GM19467 (cell line): ENCODE data around the gene ABRAXAS1.

Experiments used
- ATAC-seq: cut with Tn5 transposase; IDR thresholded peaks from one replicate; pipeline ENCODE4 v1.9.1; 2021; ENCODE audit warnings: mild to moderate bottlenecking, moderate library complexity; ENCODE audit not compliant: unreplicated experiment

The ABRAXAS1 gene

GRCh38 chr4:83454686-83455085 lies 30.2 kb downstream of the ABRAXAS1 start:
- ATAC-seq: no peak

GRCh38 chr4:83449009-83449408 lies 35.9 kb downstream of the ABRAXAS1 start:
- no peak for ATAC-seq

DNA sequence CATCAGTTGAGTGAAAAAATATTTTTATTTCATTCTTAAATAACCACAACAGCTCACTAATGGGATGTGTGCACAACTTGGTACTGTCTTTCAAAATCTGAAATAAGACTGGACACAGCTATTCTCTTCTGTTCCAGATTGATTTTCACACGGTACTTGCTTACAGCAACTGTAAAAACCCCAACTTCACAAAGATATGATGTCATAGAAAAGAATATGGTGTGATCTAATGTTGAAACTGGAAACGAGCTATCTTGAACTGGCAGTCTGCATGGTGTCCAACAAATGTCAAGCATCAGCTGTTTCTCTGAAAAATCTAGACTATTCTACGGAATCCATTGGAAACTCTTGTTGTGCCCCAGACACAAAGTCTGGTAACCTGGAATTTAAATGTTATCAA lies 44.0 kb downstream of the ABRAXAS1 start:
- no peak for ATAC-seq

- ATAC-seq: no peak
Observed at GRCh38 chr4:83440148-83440814, 44.6 kb downstream of the ABRAXAS1 start.

DNA sequence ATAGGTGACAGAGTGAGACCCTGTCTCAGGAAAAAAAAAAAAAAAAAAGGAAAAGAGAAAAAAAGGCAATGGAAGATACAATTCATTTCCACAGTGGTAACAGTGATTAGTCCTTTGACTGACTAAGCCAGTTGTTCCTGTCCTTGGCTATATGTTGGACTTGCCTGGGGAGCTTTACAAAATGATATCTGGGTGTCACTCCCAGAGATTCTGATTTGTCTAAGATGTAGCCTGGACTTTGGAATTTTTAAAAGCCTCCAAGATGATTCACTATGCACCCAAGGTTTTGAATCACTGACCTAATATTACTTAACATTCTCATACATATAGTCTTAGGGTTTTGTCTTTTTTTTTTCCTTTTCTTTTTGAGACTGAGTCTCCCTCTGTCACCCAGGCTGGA lies 46.2 kb downstream of the ABRAXAS1 start:
- no peak for ATAC-seq

- no peak for ATAC-seq
Observed at GRCh38 chr4:83436680-83437079, 48.2 kb downstream of the ABRAXAS1 start.

GRCh38 chr4:83431200-83431599 lies 53.7 kb downstream of the ABRAXAS1 start:
- ATAC-seq: no peak

DNA sequence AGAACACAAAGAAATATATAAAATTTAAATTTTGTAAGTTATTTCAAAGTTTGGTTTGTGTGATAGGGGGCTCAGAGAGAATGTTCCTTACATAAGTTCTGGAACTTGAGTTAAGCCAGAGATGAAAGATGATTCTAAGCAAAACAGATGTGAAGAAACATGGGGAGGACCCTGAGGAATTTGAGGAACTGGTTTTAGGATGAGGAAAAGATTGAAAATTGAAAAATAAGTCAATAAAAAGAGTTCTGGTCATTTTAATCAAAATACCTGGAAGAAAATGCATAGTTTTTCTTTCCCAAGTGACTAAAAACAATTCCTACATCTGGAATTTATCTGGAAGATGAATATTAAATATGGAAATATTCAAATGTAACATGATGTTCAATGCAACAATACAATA lies 66.7 kb downstream of the ABRAXAS1 start:
- ATAC-seq: no peak

DNA sequence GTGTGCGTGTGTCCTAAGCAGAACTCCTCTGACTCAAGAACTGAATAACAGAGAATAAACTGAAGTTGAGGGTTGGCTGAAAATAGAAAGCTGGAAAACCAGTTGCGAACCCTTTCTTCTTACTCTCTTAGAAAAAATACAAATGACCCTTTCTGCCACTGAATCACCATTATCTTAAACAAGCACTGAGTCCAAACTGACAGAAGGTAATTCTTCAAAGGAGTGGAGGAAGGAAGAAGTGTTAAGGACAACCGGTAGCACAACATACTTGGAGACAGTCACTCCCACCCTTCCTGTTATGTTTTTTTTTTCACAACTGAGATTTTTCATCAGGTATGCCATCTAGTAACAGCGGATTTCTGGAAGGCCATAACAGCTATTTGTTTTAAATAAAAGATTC lies 67.3 kb downstream of the ABRAXAS1 start:
- ATAC-seq: no peak

DNA sequence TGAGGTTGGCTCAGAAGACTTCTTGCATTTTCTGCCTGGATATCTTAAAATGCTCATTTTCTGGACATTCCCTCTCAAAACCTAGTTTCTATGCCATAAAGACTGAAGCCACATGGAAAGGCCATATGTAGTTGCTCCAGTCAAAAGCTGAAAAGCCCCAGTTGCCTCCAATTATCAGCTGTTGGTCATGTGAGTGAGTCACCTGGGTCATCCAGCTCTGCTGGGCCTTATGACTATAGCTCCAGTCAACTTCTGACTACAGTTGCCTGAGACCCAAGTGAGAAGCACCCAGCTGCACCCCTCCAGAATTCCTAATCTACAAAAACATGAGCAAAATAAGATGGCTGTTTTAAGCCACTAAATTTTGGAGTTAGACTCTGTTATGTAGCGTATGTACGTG lies 71.2 kb downstream of the ABRAXAS1 start:
- no peak for ATAC-seq
